Kidney (tissue), 14 donors: ENCODE data around the gene MAVS. TPM values are rescaled to one million over a fixed set of nuclear protein-coding genes. Genes with fewer than 3 reads are reported as not detected.

Experiments
- DNase-seq, 5 donors: peaks; one replicate each; pipeline ENCODE4 v3.0.0-alpha.2; 2013 to 2020
- FAIRE-seq: peaks from 2 replicates; lab custom pipeline; 2012; peaks lifted over from hg19 to GRCh38; lab: Jason Lieb, UNC
- H3K27ac ChIP-seq, 2 donors: one replicate each; pipeline ENCODE4 v1.7.0; 2013; ENCODE audit warnings: low read depth in 2 of 2, low read length in 2 of 2, inconsistent platforms in 1 of 2
- H3K27me3 ChIP-seq: one replicate; pipeline ENCODE4 v1.7.1; 2013; ENCODE audit warnings: low read length, inconsistent platforms; ENCODE audit not compliant: control insufficient read depth, insufficient read depth
- H3K36me3 ChIP-seq, 3 donors: one replicate each; pipeline versions ENCODE4 v1.7.0 to v1.7.1; 2013; ENCODE audit warnings: low read length in 3 of 3, control low read depth in 1 of 3, inconsistent platforms in 1 of 3; ENCODE audit not compliant: insufficient read depth in 3 of 3, control insufficient read depth in 2 of 3
- H3K4me1 ChIP-seq, 3 donors: one replicate each; pipeline versions ENCODE4 v1.7.0 to v1.7.1; 2013; ENCODE audit warnings: low read length in 3 of 3, inconsistent platforms in 1 of 3, low read depth in 1 of 3; ENCODE audit not compliant: control insufficient read depth in 2 of 3, insufficient read depth in 2 of 3
- H3K4me3 ChIP-seq, 3 donors: one replicate each; pipeline versions ENCODE4 v1.7.0 to v1.8.1; 2013; ENCODE audit warnings: low read length in 3 of 3, control low read depth in 1 of 3, inconsistent platforms in 1 of 3
- H3K9ac ChIP-seq, 3 donors: one replicate each; pipeline versions ENCODE4 v1.7.0 to v1.7.1; 2013; ENCODE audit warnings: low read length in 3 of 3, control low read depth in 1 of 3, inconsistent platforms in 1 of 3
- H3K9me3 ChIP-seq, 3 donors: one replicate each; pipeline versions ENCODE4 v1.7.0 to v1.7.1; 2013; ENCODE audit warnings: low read length in 3 of 3, control low read depth in 1 of 3, inconsistent platforms in 1 of 3; ENCODE audit not compliant: control insufficient read depth in 2 of 3, insufficient read depth in 1 of 3
- intact Hi-C: fragments of 100-400 bp; cut with DNase I; formaldehyde crosslinking; loops from one replicate; pipeline ENCODE4 v1.11.1; 2022
- polyA plus RNA-seq: library from polyadenylated mRNA; stranded (reverse); fragments of 350-450 nt; fragmentation: Illumina TruSeq; extraction: RNeasy Lipid Tissue Mini Kit (QIAGEN cat#74804); gene quantifications from one replicate; pipeline ENCODE4 v1.2.3, GENCODE V29; 2014; ENCODE audit warnings: low read depth, low replicate concordance; ENCODE audit not compliant: insufficient read depth
- total RNA-seq: library from RNA; stranded (reverse); fragmentation: NEBNext Ultra II Directional; extraction: Animal tissue kit (Norgen Biotek cat#: 25700); gene quantifications from one replicate; pipeline ENCODE4 v1.2.1, GENCODE V29; 2021
- TF ChIP-seq, protein P1 (sequence below): IDR thresholded peaks from 3 replicates; pipeline ENCODE4 v1.5.1; 2012; ENCODE audit warnings: mild to moderate bottlenecking, moderate library complexity, borderline replicate concordance; ENCODE audit not compliant: insufficient read depth; ENCODE audit errors: extremely low read depth
- donor health status: control.
- donor health status: control.
- donor health status: control.
- donor health status: control.
- donor health status: control.
- donor health status: DM: yes; HTN: yes; CAD: no.
- donor health status: Normal renal cell carcinoma (clear cell type).

The MAVS gene
- total and polyA plus RNA-seq, 2 donors from 2014 or later: 10.0 to 46.8 TPM

DNA sequence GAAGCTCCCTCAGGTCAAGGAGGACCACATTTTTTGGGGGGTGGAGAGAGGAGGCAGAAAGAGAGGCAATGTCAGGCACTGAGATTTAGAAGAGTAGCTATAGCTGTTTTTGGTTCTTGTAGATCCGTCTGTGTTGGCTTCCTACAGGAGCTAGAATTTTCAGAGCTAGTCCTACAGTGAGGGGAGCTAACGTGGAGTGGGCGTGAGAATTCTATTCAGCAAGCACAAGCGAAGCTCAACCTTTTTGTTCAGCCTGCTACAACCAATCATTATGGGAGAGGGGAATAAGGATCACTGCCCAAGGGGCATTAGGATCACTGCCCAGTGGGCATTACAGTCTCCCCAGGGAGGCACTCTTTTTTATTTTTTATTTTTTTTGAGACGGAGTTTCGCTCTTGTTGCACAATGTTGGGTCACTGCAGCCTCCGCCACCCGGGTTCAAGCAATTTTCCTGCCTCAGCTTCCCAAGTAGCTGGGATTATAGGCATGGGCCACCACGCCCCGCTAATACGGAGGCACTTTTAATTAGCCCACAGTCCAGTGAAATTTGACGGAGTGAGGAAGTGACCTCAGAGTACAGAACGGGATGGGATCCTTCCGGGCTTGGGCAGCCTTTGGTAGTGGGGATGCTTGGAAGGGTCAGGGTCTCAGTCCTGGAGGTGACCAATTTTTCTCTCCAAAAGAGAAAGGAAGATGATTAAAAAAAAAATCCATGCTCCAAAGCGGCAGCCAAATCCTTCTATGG, 41.4 kb downstream of the MAVS start:
- Histone ChIP-seq H3K36me3 (no peaks in the 10 kb centered on the region), H3K9ac (peak overlapping the region; percentile 55 to 73 (median 68)), H3K4me1 (peaks cover 0 to 11% (median 8%) of the 10 kb centered on the region in 3 donors), H3K27ac (peak overlapping the region; percentile 91 to 97), H3K27me3 (no peaks in the 10 kb centered on the region), H3K9me3 (no peaks in the 10 kb centered on the region), H3K4me3 (peak overlapping the region; percentile 73 to 86 (median 83))
- DNase-seq: peak in 3 of 5 donors; percentile 17 to 73 (median 72)
- intact Hi-C loops: no loop called here
- no peak for FAIRE-seq
- TF ChIP-seq, protein P1, sequence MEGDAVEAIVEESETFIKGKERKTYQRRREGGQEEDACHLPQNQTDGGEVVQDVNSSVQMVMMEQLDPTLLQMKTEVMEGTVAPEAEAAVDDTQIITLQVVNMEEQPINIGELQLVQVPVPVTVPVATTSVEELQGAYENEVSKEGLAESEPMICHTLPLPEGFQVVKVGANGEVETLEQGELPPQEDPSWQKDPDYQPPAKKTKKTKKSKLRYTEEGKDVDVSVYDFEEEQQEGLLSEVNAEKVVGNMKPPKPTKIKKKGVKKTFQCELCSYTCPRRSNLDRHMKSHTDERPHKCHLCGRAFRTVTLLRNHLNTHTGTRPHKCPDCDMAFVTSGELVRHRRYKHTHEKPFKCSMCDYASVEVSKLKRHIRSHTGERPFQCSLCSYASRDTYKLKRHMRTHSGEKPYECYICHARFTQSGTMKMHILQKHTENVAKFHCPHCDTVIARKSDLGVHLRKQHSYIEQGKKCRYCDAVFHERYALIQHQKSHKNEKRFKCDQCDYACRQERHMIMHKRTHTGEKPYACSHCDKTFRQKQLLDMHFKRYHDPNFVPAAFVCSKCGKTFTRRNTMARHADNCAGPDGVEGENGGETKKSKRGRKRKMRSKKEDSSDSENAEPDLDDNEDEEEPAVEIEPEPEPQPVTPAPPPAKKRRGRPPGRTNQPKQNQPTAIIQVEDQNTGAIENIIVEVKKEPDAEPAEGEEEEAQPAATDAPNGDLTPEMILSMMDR: no peak

DNA sequence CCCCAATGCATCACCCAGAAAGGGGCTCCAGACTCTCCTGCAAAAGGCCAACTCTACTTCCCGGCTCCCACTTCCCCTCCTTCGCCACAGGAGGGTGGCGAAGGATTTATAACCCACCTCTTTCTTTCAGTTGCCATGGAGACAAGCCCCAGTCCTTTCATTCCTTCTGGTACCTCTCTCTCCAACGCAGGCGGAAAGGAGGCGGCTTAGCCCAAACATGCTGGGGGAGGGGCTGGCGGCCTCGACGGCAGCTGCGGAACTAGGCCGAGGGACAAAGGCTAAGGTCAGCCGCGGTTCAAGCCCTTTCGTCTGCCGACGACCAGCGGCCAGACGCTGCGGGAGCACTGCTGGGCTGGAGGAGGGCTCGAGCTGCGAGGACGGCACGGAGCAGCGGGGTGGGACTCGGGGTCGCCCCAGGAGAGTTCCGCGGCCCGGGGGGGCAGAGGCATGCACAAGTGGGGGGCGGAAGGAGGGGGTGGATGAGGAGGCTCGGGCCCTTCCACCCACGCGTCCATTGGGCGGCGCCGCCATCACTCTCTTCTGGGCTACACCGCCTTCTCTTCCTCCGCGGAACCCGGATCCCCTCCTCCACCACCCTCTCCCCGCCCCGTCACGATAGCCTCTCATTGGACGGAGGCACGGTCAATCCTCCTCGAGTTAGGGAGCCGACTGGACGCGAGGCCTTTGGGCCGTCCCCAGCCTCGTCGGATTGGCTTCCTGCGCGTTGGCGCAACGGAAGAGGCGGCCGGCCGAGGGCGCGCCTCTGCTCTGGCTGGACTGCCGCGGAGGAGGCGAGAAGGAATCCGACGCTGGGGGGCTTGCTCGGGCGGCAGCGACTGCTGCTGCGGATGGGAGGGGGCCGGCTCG, 42.2 kb downstream of the MAVS start, which contains the start of gene PANK2:
PANK2 (plus strand) TSS at position 766 of the 867 bp plus-strand sequence.
- peak within 1 kb of the TSS; percentile 95 to 97 for H3K27ac ChIP-seq
- H3K36me3 ChIP-seq: no peaks in the 10 kb centered on the region
- no peaks in the 10 kb centered on the region for H3K27me3 ChIP-seq
- H3K4me1 ChIP-seq: peaks cover 0 to 14% (median 8%) of the 10 kb centered on the region in 3 donors
- DNase-seq: peak; percentile 99 to 100 (median 100)
- H3K4me3 ChIP-seq: peak within 1 kb of the TSS; percentile 73 to 91 (median 86)
- H3K9ac ChIP-seq: peak within 1 kb of the TSS; percentile 69 to 74 (median 72)
- intact Hi-C loops: no loop called here
- H3K9me3 ChIP-seq: no peaks in the 10 kb centered on the region
- TF ChIP-seq, protein P1: peak; percentile 38
- peak; percentile 46 for FAIRE-seq

DNA sequence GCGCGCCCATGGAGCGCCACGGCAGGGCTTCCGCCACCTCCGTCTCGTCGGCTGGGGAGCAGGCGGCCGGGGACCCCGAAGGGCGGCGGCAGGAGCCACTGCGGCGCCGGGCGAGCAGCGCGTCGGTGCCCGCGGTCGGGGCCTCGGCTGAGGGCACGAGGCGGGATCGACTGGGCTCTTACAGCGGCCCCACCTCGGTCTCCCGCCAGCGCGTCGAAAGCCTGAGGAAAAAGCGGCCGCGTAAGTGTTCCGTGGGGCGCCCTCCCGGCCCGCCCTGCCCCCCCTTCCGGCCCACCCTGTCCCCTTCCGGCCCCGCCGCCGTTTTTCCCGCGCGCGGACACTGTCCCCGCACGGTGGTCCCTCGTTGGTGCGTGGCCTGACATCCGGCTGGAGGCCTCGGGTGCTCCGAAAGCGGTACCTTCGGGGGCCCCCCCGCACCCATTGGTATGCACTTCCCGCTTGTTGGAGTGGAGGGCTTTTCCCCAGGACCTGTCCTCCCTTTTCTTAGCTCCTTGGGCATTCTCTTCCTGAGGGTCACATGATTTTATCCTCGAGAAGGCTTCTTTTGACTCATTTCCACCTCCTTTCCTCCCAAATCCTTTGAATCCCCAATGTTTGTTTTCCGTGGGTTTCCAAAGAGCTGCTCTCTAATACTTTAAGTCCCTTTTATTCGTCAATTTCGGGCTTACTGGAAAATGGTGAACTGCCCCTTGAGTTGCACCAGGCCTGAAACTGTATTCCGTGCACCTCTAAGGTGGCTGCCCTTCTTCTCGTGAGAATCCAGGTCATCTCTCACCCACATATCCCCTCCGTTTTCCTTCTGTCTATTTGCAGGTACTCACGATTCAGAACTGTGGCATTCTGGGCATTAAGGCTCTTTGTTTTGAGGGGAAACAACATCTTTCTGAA, 43.1 kb downstream of the MAVS start:
- peaks cover 0 to 14% (median 8%) of the 10 kb centered on the region in 3 donors for H3K4me1 ChIP-seq
- no peaks in the 10 kb centered on the region for H3K27me3 ChIP-seq
- peak overlapping the region; percentile 89 to 95 for H3K27ac ChIP-seq
- intact Hi-C loops: no loop called here
- FAIRE-seq (no peak), DNase-seq (peak; percentile 33 to 86 (median 69))
- peak overlapping the region; percentile 73 to 91 (median 86) for H3K4me3 ChIP-seq
- peak overlapping the region; percentile 69 to 74 (median 72) for H3K9ac ChIP-seq
- TF ChIP-seq, protein P1: no peak
- H3K9me3 ChIP-seq: no peaks in the 10 kb centered on the region
- H3K36me3 ChIP-seq: no peaks in the 10 kb centered on the region
